SH-SY5Y (cell line): ENCODE measurements around the gene WNT3A.

Experiments used
- GATA2 ChIP-seq: IDR thresholded peaks from 2 replicates; pipeline ENCODE4 v1.6.1; 2011; ENCODE audit warnings: mild to moderate bottlenecking, low read depth, low read length
- GATA3 ChIP-seq: IDR thresholded peaks from 2 replicates; pipeline ENCODE4 v1.6.1; 2011; ENCODE audit warnings: low read depth, mild to moderate bottlenecking, low read length, moderate library complexity

- no peak for TF ChIP-seq GATA2
- no peak for TF ChIP-seq GATA3
Measured at GRCh38 chr1:228044961-228045360, 38.2 kb downstream of the WNT3A start.
